OCI-M2 (cell line): Measurements from ENCODE around the gene TMEM170B.

Source experiments
- DNase-seq: peaks from one replicate; lab custom pipeline; 2025; ENCODE audit not compliant: unreplicated experiment; lab: John Stamatoyannopoulos, UW

TMEM170B gene

GRCh38 chr6:11613858-11614257 lies 76.3 kb downstream of the TMEM170B start:
- DNase-seq: no peak

GRCh38 chr6:11614534-11615213 lies 77.1 kb downstream of the TMEM170B start:
- no peak for DNase-seq

GRCh38 chr6:11615214-11615602 lies 77.7 kb downstream of the TMEM170B start:
- DNase-seq: no peak

- DNase-seq: no peak
These were observed 78.7 kb downstream of the TMEM170B start for GRCh38 chr6:11616200-11616611.

GRCh38 chr6:11618533-11618932 lies 81.0 kb downstream of the TMEM170B start:
- DNase-seq: no peak

GRCh38 chr6:11621119-11621518 lies 83.6 kb downstream of the TMEM170B start:
- DNase-seq: no peak

GRCh38 chr6:11622156-11622555 lies 84.6 kb downstream of the TMEM170B start:
- DNase-seq: no peak

- DNase-seq: no peak
These were observed 85.7 kb downstream of the TMEM170B start for GRCh38 chr6:11623272-11623671.

GRCh38 chr6:11625302-11625701 lies 87.8 kb downstream of the TMEM170B start:
- no peak for DNase-seq

- no peak for DNase-seq
These were observed 88.8 kb downstream of the TMEM170B start for GRCh38 chr6:11626356-11626755.

GRCh38 chr6:11628562-11628961 lies 91.0 kb downstream of the TMEM170B start:
- no peak for DNase-seq

- no peak for DNase-seq
These were observed 93.5 kb downstream of the TMEM170B start for GRCh38 chr6:11631008-11631407.

- DNase-seq: no peak
These were observed 94.0 kb downstream of the TMEM170B start for GRCh38 chr6:11631539-11631938.

- no peak for DNase-seq
These were observed 94.7 kb downstream of the TMEM170B start for GRCh38 chr6:11632231-11632630.

GRCh38 chr6:11632795-11633511 lies 95.4 kb downstream of the TMEM170B start:
- no peak for DNase-seq
